HG02852 (cell line): ENCODE results near the gene TRIM7.

Experiments used
- ATAC-seq: cut with Tn5 transposase; IDR thresholded peaks from one replicate; pipeline ENCODE4 v1.9.1; 2021; ENCODE audit warnings: mild to moderate bottlenecking, moderate library complexity; ENCODE audit not compliant: unreplicated experiment

TRIM7 gene

DNA sequence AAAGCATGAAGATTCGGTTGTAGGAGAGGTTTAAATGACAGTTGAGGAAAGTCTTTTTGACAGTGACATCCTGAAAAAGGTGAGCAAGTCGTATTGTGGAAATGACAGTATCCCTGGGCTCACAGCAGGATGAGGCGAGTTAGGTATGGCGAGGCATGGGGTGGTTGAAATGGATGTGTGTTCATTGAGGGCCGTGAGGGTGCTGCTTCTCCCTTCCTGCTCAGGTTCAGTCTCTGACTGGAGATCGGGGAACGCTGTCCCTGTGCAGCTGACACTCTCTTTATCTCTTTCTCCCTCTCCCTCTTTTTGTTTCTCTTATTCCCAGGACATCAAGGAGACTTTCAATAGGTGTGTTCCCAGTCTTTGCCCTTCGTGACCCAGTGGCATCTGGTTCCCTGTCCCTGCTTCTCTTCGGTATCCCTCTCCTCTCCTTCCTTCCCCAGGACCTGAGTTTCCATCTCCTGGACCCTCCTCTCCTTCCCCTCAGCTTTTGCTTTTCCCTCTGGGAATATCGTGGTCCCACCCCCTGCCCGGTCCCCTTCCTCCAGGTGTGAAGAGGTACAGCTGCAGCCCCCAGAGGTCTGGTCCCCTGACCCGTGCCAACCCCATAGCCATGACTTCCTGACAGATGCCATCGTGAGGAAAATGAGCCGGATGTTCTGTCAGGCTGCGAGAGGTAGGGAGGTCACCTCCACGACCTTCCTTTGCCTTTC lies 28.2 kb upstream of the TRIM7 start:
- ATAC-seq: no peak

DNA sequence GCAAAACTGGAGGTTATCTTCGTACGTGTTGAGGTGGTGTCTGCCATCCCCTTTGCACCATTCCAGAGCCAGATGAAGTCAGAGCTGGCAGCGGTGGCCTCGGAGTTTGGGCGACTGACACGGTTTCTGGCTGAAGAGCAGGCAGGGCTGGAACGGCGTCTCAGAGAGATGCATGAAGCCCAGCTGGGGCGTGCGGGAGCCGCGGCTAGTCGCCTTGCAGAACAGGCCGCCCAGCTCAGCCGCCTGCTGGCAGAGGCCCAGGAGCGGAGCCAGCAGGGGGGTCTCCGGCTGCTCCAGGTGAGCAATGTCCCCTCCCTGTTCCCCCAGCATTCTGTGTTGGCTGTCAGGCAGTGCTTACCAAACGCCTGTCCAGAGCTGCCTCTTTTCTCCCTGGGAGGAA lies 27.6 kb upstream of the TRIM7 start:
- ATAC-seq: no peak

- no peak for ATAC-seq
Measured at GRCh38 chr5:181231432-181231831, 26.4 kb upstream of the TRIM7 start.

DNA sequence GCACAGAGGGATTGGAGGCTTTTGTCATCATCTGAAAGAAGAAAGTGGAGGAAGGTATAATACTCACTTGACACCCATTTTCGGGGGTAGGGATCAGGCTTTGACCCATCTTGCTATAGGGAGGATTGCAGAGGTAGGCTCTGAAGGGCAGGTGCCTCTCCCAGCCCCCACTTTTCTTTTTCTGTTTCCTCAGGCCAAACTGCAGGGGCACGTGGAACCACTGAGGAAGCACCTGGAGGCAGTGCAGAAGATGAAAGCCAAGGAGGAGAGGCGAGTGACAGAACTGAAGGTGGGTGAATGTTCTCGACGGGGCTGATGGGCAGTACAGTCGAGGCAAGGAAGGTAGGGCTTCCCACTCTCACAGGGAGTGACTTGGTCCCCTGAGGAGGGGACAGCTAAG lies 25.6 kb upstream of the TRIM7 start:
- ATAC-seq: no peak

- ATAC-seq: no peak
Measured at GRCh38 chr5:181229996-181230395, 25.0 kb upstream of the TRIM7 start.

DNA sequence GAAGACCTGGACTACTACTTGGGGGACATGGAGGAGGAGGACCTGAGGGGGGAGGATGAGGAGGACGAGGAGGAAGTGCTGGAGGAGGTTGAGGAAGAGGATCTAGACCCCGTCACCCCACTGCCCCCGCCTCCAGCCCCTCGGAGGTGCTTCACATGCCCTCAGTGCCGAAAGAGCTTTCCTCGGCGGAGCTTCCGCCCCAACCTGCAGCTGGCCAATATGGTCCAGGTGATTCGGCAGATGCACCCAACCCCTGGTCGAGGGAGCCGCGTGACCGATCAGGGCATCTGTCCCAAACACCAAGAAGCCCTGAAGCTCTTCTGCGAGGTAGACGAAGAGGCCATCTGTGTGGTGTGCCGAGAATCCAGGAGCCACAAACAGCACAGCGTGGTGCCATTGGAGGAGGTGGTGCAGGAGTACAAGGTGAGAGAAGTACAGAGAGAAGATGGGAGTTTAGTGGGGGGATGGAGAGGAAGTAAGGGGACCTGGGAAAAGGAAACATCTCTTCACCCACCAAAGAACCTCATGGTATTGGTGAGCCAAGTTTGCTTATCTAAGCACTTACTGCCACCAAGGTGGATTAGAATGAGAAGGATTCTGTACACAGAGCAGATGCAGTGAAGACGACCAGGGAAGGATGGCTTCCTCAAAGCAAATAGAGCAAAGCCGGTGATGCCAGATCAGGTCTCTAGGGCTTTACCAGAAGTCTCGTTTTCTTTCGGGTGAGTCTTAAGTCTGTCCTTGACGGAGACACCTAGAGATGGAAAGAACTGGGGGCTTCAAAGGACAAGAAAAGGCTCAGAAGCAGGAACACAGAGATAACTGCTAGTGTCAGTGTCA lies 19.6 kb upstream of the TRIM7 start:
- ATAC-seq: no peak

DNA sequence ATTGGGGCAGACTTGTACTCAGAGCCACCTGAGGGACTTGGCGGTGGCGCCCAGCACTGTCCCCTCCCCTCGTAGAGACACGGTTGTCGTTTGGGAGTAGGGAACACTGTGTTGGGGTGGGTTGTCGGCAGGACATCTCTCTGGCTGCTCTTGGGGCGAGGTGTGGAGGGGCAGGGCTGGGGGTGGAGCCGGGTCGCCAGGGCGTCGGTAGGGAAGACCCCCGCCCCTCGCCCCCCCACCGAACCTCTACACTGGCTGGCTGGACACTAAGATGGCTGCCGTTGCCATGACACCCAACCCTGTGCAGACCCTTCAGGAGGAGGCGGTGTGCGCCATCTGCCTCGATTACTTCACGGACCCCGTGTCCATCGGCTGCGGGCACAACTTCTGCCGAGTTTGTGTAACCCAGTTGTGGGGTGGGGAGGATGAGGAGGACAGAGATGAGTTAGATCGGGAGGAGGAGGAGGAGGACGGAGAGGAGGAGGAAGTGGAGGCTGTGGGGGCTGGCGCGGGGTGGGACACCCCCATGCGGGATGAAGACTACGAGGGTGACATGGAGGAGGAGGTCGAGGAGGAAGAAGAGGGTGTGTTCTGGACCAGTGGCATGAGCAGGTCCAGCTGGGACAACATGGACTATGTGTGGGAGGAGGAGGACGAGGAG lies 18.9 kb upstream of the TRIM7 start:
- ATAC-seq: no peak

DNA sequence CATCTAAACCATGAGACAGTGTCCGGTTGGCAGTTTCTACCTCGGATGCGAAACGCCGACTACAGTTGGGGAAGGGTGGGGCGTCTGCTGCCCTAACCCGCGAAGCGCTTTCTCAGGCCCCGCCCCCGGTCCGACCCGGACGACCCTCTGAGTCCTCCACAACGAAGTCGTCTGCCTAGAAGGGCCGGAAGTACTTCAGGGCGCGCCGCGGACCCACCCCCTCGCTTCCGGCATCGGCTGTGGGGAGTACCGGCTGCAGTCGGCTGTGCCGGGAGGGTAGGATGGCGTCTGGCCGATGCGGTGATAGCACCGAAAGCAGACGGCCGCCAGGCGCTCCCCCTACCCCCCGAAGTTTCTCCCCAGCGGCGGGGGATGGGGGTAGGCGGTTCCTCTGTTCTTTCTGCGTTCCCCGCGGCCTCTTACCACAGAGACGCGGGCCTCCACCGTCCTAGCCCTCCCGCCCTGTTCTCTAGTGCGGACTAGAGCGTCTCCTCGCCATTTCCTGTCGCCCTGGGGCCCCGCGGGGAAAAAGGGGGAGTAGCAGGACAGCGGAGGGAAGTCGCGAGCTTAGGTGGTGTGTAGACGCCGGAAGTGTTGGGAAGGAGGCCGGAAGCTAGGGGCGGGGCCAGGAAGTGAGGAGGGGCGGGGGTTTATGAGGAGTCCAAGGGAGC lies 18.2 kb upstream of the TRIM7 start, which contains the start of gene TRIM41:
Gene TRIM41, plus strand, starts transcription at position 224 of the 671 bp plus-strand sequence. CDS start 719 bp downstream, outside the sequence.
- ATAC-seq: peak; percentile 59

- no peak for ATAC-seq
Measured at GRCh38 chr5:181222630-181223057, 17.6 kb upstream of the TRIM7 start.

DNA sequence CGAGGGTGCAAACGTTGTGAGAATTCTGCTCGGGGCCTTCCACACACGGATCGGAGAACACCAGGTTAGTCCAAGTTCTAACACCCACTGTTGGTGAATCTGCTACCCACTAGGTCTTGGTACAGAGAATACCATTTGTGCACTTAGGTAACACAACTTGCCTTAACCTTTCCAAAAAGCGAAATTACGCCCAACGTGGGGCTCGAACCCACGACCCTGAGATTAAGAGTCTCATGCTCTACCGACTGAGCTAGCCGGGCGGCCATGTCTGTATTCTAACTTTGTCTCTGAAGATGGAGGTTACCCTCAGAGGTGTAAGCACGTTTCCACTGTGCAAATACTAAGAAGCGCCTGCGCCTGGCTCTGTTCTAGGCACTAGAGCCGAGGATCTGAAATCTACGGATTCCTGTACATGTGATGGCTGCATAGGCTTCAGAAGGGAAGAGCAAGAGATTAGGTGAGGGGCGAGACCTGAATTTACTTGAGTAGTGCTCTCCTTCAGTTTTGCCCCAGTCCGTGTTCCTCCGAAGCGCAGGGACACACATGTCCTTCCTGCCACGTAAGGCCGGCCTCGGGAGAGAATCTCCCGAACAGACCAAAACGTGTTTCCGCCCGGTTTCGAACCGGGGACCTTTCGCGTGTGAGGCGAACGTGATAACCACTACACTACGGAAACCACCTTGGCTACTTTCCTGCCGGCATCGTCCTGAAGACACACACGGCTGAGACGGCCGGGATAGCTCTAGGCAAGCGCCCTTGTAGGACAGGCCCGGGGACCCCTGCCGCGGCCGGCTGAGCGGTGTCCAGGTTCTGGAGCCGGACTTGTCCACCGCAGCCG lies 17.0 kb upstream of the TRIM7 start:
- peak; percentile 28 for ATAC-seq

DNA sequence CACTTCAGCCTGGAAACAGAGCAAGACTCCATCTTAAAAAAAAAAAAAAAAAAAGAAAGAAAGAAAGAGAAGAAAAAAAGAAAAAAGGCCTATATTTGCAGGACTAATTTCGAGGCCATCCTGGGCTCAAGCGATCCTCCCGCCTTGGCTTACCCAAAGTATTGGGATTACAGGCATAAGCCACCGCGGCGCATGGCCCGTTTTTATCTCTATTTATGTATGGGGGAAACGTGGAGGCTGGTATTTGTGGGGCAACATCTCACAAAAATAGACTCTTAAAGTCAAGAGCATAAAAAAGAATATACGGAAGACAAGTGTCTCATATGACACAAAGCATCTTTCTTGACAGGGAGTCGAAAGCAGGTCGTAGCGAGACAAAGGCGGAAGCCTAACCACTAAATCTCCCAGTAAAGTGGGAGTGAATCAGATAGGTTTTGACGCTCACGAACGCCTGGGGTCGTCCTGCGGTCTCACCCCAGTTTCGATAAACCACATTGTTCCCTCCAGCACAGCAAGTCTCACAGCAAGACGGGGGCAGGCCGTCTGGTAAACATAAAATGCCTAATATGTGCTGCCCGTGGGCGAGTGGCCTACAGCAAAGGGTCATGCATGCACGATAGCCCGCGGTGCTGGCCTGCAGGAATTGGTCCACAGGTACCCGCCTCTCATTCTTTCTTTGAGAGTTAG lies 16.3 kb upstream of the TRIM7 start:
- no peak for ATAC-seq

DNA sequence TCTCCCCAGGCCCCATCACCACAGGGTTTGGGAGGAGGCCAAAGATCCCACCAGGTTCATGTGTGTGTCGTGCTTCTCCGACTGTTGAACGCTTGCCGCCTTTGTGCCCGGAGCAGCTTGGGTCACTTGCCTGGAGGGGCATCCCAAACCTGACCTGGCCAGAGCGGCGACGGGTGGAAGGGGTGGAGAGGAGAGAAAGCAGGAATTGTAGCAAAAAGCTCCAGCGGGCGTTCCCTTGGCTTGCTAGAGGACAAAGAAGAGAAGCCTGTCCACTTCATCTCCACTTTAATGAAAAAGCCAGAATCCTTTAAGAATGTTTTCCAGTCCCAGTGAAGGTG lies 15.2 kb upstream of the TRIM7 start:
- ATAC-seq: no peak

- ATAC-seq: no peak
Measured at GRCh38 chr5:181219262-181220177, 14.5 kb upstream of the TRIM7 start.

- no peak for ATAC-seq
Measured at GRCh38 chr5:181218795-181219124, 13.8 kb upstream of the TRIM7 start.

- no peak for ATAC-seq
Measured at GRCh38 chr5:181217803-181218062, 12.7 kb upstream of the TRIM7 start.

- no peak for ATAC-seq
Measured at GRCh38 chr5:181217111-181217802, 12.3 kb upstream of the TRIM7 start.

GRCh38 chr5:181215997-181216989 lies 11.3 kb upstream of the TRIM7 start:
- no peak for ATAC-seq
